HEK293 (cell line): ENCODE measurements around the gene COL18A1.

ENCODE experiments used
- AEBP2 ChIP-seq: fragments of 450-650 bp; formaldehyde crosslinking; IDR thresholded peaks from 2 replicates; pipeline ENCODE4 v1.5.1; 2016; ENCODE audit warnings: missing biosample characterization, missing genetic modification characterization, borderline replicate concordance
- ATF2 ChIP-seq: fragments of 450-650 bp; formaldehyde crosslinking; IDR thresholded peaks from 2 replicates; pipeline ENCODE4 v1.5.1; 2016; ENCODE audit warnings: missing biosample characterization, missing genetic modification characterization, low read depth
- BCL11A ChIP-seq: fragments of 450-650 bp; formaldehyde crosslinking; IDR thresholded peaks from 2 replicates; pipeline ENCODE4 v1.5.1; 2016; ENCODE audit warnings: low read depth, missing biosample characterization, missing genetic modification characterization
- BCL11B ChIP-seq: fragments of 450-650 bp; formaldehyde crosslinking; IDR thresholded peaks from 2 replicates; pipeline ENCODE4 v1.5.1; 2016; ENCODE audit warnings: low read depth, missing biosample characterization, missing genetic modification characterization
- GLIS1 ChIP-seq: fragments of 450-650 bp; formaldehyde crosslinking; IDR thresholded peaks from 2 replicates; pipeline ENCODE4 v1.5.1; 2016; ENCODE audit warnings: missing biosample characterization, missing genetic modification characterization
- GLIS2 ChIP-seq: fragments of 450-650 bp; formaldehyde crosslinking; IDR thresholded peaks from 2 replicates; pipeline ENCODE4 v1.5.1; 2016; ENCODE audit warnings: missing biosample characterization, missing genetic modification characterization
- KLF10 ChIP-seq: fragments of 450-650 bp; IDR thresholded peaks from 2 replicates; pipeline ENCODE4 v1.5.1; 2018; ENCODE audit warnings: missing biosample characterization, mild to moderate bottlenecking, missing genetic modification characterization
- MYNN ChIP-seq: fragments of 450-650 bp; formaldehyde crosslinking; IDR thresholded peaks from 2 replicates; pipeline ENCODE4 v1.5.1; 2016; ENCODE audit warnings: missing biosample characterization, missing genetic modification characterization, borderline replicate concordance
- WT1 ChIP-seq: fragments of 450-650 bp; formaldehyde crosslinking; IDR thresholded peaks from 2 replicates; pipeline ENCODE4 v1.5.1; 2016; ENCODE audit warnings: missing biosample characterization, missing genetic modification characterization
- YY1 ChIP-seq: fragments of 450-650 bp; formaldehyde crosslinking; IDR thresholded peaks from 2 replicates; pipeline ENCODE4 v1.5.1; 2018; ENCODE audit warnings: missing biosample characterization, missing genetic modification characterization
- ZBTB20 ChIP-seq: fragments of 450-650 bp; formaldehyde crosslinking; IDR thresholded peaks from 2 replicates; pipeline ENCODE4 v1.5.1; 2016; ENCODE audit warnings: missing biosample characterization, missing genetic modification characterization
- ZBTB48 ChIP-seq: fragments of 450-650 bp; formaldehyde crosslinking; IDR thresholded peaks from 2 replicates; pipeline ENCODE4 v1.5.1; 2016; ENCODE audit warnings: missing biosample characterization, missing genetic modification characterization
- ZFP41 ChIP-seq: fragments of 450-650 bp; formaldehyde crosslinking; IDR thresholded peaks from 2 replicates; pipeline ENCODE4 v1.5.1; 2016; ENCODE audit warnings: missing biosample characterization, missing genetic modification characterization, borderline replicate concordance
- ZFP69B ChIP-seq: fragments of 450-650 bp; formaldehyde crosslinking; IDR thresholded peaks from 2 replicates; pipeline ENCODE4 v1.5.1; 2016; ENCODE audit warnings: missing biosample characterization, missing genetic modification characterization
- ZNF184 ChIP-seq: fragments of 450-650 bp; IDR thresholded peaks from 2 replicates; pipeline ENCODE4 v1.5.1; 2018; ENCODE audit warnings: missing biosample characterization, mild to moderate bottlenecking, missing genetic modification characterization
- ZNF211 ChIP-seq: fragments of 450-650 bp; formaldehyde crosslinking; IDR thresholded peaks from 2 replicates; pipeline ENCODE4 v1.5.1; 2016; ENCODE audit warnings: low read depth, missing biosample characterization, missing genetic modification characterization
- ZNF248 ChIP-seq: fragments of 450-650 bp; formaldehyde crosslinking; IDR thresholded peaks from 2 replicates; pipeline ENCODE4 v1.5.1; 2017; ENCODE audit warnings: missing biosample characterization, missing genetic modification characterization
- ZNF274 ChIP-seq, 2 experiments: fragments of 200-500 bp in 1 of 2; fragments of 450-650 bp in 1 of 2; sonication (Bioruptor generic) in 1 of 2; formaldehyde crosslinking in 1 of 2; IDR thresholded peaks; 2 replicates each; pipeline versions ENCODE4 v1.5.1 to v1.6.1; 2014 to 2016; ENCODE audit warnings: borderline replicate concordance in 1 of 2, inconsistent platforms in 1 of 2, low read length in 1 of 2, missing biosample characterization in 1 of 2, missing genetic modification characterization in 1 of 2
- ZNF324 ChIP-seq: fragments of 450-650 bp; formaldehyde crosslinking; IDR thresholded peaks from 2 replicates; pipeline ENCODE4 v1.5.1; 2016; ENCODE audit warnings: missing biosample characterization, missing genetic modification characterization
- ZNF354C ChIP-seq: fragments of 450-650 bp; formaldehyde crosslinking; IDR thresholded peaks from 2 replicates; pipeline ENCODE4 v1.5.1; 2016; ENCODE audit warnings: missing biosample characterization, missing genetic modification characterization, low read depth, borderline replicate concordance
- ZNF48 ChIP-seq: fragments of 450-650 bp; formaldehyde crosslinking; IDR thresholded peaks from 2 replicates; pipeline ENCODE4 v1.5.1; 2016; ENCODE audit warnings: missing biosample characterization, missing genetic modification characterization
- ZNF518A ChIP-seq: fragments of 450-650 bp; formaldehyde crosslinking; conservative IDR thresholded peaks from 2 replicates; pipeline ENCODE4 v1.5.1; 2016; ENCODE audit warnings: low read depth, missing biosample characterization, missing genetic modification characterization
- ZNF548 ChIP-seq: fragments of 450-650 bp; formaldehyde crosslinking; IDR thresholded peaks from 2 replicates; pipeline ENCODE4 v1.5.1; 2016; ENCODE audit warnings: missing biosample characterization, missing genetic modification characterization
- ZNF555 ChIP-seq: fragments of 450-650 bp; formaldehyde crosslinking; conservative IDR thresholded peaks from 2 replicates; pipeline ENCODE4 v1.5.1; 2017; ENCODE audit warnings: missing biosample characterization, mild to moderate bottlenecking, missing genetic modification characterization, inconsistent platforms
- ZNF600 ChIP-seq: fragments of 450-650 bp; formaldehyde crosslinking; IDR thresholded peaks from 2 replicates; pipeline ENCODE4 v1.5.1; 2016; ENCODE audit warnings: missing biosample characterization, missing genetic modification characterization
- ZNF664 ChIP-seq: fragments of 450-650 bp; formaldehyde crosslinking; IDR thresholded peaks from 2 replicates; pipeline ENCODE4 v1.5.1; 2016; ENCODE audit warnings: missing biosample characterization, missing genetic modification characterization

Gene COL18A1

GRCh38 chr21:45508607-45509565 lies 103.9 kb downstream of the COL18A1 start (continued):
- TF ChIP-seq AEBP2 (tag by site-specific recombination) = no peak
- no peak for TF ChIP-seq ZFP41
- no peak for TF ChIP-seq MYNN
- no peak for TF ChIP-seq ZNF48 (tag by site-specific recombination)
- TF ChIP-seq ZNF555 = no peak
- peak; percentile 79; the same call in 1 of the 2 replicates for TF ChIP-seq BCL11B (tag by site-specific recombination)
- TF ChIP-seq GLIS2 (tag by site-specific recombination) = peak; percentile 26; the same call in 1 of the 2 replicates
- no peak; the same call in 1 of the 2 replicates for TF ChIP-seq ZNF354C (tag by site-specific recombination)
- TF ChIP-seq BCL11A = peak; percentile 83
- TF ChIP-seq ZNF184 (tag by site-specific recombination) = no peak
- no peak for TF ChIP-seq WT1 (tag by site-specific recombination)
- no peak for TF ChIP-seq ZNF211 (tag by site-specific recombination)
- TF ChIP-seq YY1 (tag by site-specific recombination) = no peak
- TF ChIP-seq ZNF664 = no peak
- no peak for TF ChIP-seq ATF2 (tag by site-specific recombination)
- TF ChIP-seq ZBTB20 (tag by site-specific recombination) = no peak
- no peak for TF ChIP-seq ZNF274 (IDR thresholded peaks at IDR 0.05; ENCODE audit: low read length)
- TF ChIP-seq ZNF274 (tag by site-specific recombination; IDR thresholded peaks at IDR 0.05; ENCODE audit: borderline replicate concordance) = no peak
- TF ChIP-seq ZNF324 = no peak
- TF ChIP-seq ZBTB48 (tag by site-specific recombination) = no peak
- no peak for TF ChIP-seq KLF10 (tag by site-specific recombination)
- TF ChIP-seq GLIS1 = no peak
- TF ChIP-seq ZNF600 (tag by site-specific recombination) = peak; percentile 79; the same call in 1 of the 2 replicates
- TF ChIP-seq ZNF548 (tag by site-specific recombination) = no peak
- TF ChIP-seq ZNF518A = no peak
- TF ChIP-seq ZFP69B (tag by site-specific recombination) = no peak
- no peak for TF ChIP-seq ZNF248 (tag by site-specific recombination)
